NCI-H2227 treated with DMSO at 0.1 percent for 48 hours (cell line): ENCODE data around the gene STEAP4.
"Not testable (repeated sequence)": the region's sequence is repeated elsewhere in the genome, so short reads cannot be mapped to it uniquely, and the experiment has no call there.

ENCODE experiments used
- DNase-seq: peaks from one replicate; lab custom pipeline; 2025; lab: John Stamatoyannopoulos, UW

Gene STEAP4

DNA sequence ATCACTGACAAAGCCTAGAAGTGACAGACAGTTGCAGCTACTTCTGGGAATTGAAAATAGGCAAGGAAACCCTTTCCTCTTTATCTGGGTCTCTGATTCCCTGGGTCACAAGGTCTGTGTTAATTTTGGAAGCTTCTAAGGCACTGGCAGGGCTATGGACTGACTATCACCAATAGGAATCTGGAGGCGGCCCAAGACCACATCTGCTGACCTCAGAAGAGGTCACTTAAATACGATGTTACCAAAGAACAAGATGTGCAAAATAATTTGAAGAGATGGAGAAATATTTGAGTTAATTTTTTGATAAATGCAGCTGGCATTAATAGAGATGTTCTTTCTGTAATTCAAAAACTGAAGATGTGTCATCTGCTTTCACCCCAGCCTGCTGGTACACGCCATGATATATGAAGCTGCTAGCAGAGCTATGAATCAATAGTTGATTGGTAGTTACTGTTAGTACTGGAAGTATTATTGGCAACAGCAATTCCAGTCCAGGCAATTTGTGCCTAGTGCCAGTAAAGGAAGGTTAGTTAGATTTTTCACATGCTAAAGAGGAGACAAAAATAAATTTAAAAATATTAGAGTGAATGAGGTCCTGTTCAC, 5.5 kb upstream of the STEAP4 start:
- no peak for DNase-seq

DNA sequence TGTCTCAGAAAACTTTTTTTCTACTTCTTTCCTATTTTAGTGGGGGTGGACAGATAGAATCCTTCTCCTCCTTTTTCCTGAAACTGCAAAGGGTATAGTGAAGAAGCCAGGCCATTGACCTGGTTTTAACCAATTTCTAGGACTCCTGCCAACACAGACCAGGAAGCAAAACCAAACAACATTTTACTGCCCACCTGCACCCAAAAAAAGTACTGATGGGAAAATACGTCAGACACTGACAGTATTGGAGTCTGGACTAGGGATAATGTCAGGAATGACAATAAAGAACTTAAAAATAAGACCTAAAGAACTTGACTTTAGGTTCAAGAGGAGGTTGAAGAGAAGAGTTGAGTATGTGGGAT, 5.0 kb upstream of the STEAP4 start:
- no peak for DNase-seq

DNA sequence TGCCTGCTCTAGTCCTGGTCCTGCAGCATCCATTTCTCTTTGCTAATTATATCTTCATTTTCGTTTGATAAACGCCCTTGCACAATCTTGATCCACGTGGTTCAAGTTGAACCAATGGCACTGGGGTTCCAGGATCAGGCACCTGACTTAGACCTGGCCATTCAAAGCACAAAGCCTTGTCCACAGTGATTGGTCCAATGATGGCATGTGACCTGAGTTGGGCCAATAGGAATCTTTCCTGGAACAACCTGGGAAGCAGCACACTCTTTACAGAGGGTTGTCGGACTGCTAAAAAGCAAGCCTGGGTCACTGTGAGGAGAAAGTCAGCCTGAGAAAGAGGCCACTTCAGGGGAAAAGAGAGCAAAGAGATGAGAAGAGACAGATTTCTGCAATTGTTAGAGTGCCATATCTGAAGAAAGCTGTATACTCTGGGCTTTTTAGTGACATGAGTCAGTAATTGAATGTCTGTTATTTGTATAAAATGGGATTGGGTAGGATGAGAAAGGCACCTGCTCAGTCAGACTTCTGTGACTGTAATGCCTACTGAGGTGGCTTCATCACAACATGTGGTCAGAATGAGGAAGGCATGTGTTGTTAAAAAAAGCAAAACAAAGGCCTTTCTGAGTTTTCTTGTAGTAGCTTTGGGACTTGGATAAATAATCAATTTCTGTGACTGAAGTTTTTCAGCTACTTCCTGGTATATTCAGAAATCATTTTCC, 4.4 kb upstream of the STEAP4 start:
- no peak for DNase-seq

GRCh38 chr7:88309819-88310218, 3.1 kb upstream of the STEAP4 start:
- DNase-seq, result no peak

DNA sequence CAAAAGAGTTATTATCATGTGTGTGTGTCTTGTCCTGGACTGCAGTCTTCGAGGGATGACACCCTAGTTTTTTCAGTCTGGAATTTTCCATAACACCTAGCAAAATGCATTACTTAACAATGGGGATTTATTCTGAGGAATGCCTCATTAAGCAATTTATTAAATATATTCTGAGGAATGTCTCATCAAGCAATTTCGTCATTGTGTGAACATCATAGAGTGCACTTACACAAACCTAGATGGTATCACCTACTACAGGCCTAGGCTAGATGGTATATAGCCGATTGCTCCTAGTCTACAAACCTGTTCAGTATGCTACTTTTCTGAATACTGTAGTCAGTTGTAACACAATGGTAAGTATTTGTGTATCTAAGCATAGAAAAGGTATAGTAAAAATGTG, 1.1 kb upstream of the STEAP4 start:
- DNase-seq, result no peak

DNA sequence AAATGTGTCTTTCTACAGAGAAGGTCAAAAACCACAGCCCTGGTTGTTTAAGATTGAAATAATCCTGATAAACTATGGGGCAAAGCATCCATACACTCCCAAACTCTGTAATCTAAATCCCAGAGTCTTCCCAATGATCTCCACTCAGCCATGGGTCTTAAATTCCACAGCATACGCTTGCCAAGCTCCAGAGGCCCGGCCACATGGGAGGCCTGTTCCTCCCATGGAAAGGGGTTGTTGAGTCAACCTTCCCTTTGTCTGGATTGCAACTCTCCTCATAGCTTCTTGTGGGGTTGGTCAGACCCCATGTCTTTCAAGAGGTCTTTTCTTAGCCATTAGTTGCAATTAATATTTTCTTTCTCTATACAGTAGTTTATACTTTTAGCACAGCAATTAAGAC, 718 bp upstream of the STEAP4 start:
- no peak for DNase-seq

DNA sequence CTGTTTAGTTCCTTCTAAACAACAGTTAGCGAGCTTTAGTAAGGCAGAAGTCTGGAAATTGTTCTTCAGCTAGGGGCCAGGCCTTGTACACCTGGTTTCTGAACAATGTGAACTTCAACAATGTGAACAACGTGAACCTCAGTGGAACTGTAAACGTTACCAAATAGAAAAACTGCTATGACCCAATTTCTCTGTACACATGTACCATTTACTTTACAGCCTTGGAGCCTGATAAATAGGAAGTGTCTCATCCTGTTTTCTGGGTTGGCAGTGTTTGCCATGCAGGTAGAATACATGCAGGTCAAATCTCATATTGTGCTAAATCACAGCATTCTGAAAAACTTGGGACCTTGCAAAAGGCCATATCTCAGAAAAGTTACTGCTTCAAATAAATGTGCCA, 1.6 kb downstream of the STEAP4 start:
- DNase-seq, result no peak

DNA sequence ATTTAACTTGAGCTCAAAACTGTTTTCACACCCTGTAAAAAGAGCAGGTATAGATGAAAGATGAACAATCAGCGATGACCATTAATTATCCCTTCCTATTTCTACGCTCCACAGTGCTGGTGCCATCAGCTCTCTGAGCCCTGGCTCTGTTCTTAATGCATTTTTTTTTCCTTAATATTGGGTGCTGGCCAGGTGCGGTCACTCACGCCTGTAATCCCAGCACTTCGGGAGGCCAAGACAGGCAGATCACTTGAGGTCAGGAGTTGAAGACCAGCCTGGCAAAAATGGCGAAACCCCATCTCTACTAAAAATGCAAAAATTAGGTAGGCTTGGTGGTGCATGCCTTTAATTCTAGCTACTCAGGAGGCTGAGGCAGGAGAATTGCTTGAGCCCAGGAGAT, 4.2 kb downstream of the STEAP4 start:
- DNase-seq, result no peak

DNA sequence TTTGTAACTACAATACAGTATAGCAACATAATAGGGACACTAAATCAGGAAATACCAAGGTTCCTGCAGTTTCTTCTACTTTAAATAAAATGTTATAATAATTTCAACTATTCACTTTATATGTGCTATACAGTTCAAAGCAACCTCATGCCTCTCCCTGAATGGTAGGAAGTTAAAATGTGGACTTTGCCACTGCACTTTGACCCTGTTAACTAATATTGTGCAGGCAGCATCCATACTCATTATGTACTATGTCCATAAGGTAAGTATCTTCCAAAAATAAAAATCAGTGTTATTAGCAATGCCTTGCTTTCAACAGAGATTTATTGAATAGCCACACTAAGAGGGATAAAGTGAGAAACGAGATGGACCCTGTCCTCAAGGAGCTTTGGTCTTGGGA, 4.8 kb downstream of the STEAP4 start:
- no peak for DNase-seq

- no peak for DNase-seq
These were observed 6.2 kb downstream of the STEAP4 start for GRCh38 chr7:88300401-88300945.

GRCh38 chr7:88299126-88299525, 7.6 kb downstream of the STEAP4 start:
- no peak for DNase-seq

DNA sequence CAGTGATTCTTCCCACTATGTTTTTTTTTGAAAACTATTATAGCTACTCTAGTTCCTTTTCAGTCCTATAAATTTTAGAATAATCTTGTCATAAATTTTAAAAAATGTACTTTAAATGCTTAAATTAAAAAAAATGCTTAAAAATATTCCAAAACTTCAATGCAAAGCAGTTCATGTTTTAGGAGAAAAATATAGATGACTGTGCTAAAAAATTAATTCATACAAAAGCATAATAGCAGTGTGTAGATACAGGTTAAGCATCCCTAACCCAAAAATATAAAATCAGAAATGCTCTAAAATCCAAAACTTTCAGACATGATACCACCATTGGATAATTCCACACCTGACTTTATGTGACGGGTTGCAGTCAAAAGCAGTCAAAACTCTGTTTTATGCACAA, 12.8 kb downstream of the STEAP4 start:
- no peak for DNase-seq

DNA sequence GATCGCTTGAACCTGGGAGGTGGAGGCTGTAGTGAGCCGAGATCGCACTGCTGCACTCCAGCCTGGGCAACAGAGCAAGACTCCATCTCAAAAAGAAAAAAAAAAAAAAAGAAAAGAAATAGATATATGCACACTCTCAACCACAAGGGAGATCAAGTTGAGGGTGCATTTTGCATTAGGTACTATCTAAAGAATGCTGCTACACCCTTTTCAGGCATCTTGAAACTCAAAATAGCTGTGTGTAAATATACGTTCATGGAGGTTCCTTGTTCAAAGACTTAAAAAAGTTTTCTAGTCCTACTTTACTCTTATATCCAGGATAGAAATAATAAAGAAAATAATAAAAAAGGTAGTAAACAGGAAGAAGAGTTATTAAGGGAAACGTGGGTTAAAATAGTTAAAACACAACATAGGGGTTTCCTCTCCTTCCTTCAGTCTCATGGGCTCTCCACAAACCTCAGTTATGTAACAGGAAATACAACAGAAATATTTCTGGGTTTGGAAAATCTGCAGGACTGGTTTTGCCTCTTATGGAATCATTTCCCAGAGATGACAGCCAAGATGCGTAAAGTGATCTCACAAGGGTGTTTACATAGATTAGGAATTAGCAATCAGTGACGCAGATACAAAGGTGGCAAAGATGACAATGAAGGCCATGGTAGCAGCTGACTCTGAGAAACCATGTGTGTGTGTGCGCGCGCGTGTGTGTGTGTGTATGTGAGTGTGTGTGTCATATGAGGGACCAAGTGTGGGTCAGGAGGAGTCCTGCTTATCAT, 15.1 kb downstream of the STEAP4 start:
- no peak for DNase-seq

GRCh38 chr7:88290491-88290890, 16.2 kb downstream of the STEAP4 start:
- no peak for DNase-seq

DNA sequence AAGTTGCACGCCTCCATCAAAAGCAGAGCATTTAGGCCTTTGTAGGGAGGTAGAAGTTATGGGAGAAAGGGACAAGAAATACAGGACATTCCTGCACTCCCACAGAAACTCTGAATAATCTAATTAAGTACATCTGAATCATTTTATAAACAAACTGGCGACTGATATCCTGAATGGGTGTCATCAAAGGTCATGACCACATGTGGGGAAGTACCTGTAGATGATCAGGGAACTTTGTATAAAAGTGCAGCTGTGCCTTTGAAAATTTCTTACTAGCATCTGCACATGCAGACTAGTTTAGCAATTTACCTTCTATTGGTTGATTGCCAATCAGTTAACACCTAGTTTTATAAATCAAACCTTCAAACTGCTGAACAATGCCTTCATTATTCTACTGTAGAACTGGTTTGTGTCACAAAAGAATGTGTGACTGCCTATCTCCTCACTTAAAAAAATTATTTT, 17.1 kb downstream of the STEAP4 start:
- no peak for DNase-seq

GRCh38 chr7:88281749-88282148, 24.9 kb downstream of the STEAP4 start:
- no peak for DNase-seq

DNA sequence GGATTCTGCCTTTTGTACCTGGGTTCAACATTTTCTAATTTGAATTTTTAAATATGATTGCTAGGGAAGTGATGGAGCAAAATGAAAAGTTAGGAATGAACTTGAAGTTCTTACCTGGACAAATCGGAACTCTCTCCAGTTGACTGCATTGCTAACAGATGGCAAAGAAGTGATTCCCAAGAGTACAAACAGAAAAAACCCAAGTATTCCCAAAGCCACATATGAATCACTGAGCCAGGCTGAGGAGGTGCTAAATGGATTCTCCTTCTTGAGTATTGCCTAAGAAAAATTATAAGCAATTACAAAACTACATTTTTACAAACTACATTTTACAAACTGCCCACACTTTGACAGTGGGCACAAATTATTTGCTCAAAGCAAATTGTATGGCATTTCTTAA, 25.9 kb downstream of the STEAP4 start:
- no peak for DNase-seq

DNA sequence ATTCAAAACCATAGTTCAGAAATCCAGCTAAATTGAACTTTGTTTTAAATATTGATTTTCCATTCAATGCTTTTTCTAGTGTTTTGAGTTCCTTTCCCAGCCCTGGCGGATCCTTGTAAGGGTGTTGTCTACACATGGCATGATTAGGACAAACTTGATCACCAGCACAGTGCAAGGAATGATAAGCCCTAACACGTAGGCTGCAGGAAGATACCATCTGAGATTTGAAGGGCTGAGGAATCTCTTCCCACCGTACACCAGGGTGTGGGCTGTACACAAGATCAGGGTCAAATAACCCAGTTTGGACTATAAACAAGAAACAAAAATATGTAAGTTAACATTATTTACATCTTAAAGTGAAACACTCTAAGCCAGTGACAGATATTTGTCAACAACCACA, 27.4 kb downstream of the STEAP4 start:
- DNase-seq, result no peak

DNA sequence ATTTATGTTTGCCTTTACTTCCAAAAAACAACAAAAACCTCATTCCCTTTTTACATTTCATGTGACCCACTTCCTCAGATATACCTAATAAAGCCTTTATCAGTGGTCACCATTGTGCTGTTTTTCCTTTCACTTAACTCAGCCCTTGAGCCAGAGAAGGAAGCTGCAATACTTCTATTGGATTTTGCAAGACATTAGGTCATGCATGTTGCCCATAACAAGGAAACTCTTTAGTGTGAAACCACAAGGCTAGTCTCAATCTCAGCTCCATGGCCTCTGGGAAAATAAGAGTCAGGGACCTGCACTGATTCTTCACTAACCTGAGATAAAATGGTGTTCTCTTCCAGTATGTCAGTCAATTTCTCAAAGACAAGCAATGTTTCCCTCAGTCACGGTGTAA, 27.8 kb downstream of the STEAP4 start:
- DNase-seq, result no peak

DNA sequence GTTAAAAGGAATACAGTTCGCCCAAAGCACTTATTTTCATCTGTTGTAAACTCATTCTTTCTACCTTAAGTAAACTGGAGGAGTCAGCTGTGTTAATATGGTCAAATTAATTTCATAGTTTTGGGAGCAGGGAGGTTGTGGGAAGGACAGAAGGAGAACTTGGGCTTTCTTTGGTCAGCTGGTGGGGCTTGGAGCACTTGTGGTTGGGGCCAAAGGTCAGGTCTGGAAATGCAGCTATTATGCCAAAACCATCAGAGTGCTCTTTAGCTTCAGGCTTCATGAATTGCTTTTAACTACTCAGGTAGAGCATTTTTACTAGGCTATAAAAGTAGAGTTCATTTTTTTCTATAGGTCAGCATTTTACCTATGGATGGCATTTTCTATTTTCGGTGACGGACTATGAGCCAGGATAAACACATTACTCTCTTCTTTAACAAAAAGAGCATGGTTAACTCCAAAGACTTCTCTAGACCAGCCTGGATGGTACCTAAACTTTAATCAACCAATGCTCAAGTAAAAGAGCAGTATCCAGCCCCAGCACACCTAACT, 30.0 kb downstream of the STEAP4 start:
- DNase-seq, result no peak

- DNase-seq, result not testable (repeated sequence)
These were observed 31.8 kb downstream of the STEAP4 start for GRCh38 chr7:88274856-88275255.

- DNase-seq, result no peak
These were observed 37.1 kb downstream of the STEAP4 start for GRCh38 chr7:88269586-88269985.

GRCh38 chr7:88268858-88269257, 37.8 kb downstream of the STEAP4 start:
- DNase-seq, result no peak
